ENCODE data around the gene DRD2. TPM values are rescaled to one million over a fixed set of nuclear protein-coding genes. Genes with fewer than 3 reads are reported as not detected.

Gene DRD2
- total and polyA plus RNA-seq, 3 donors from 2014 or later, result 0.74 to 2.6 (median 2.5) TPM

Small RNAs within 50 kb of the gene (microRNA-seq; reads per million reads assigned to microRNA genes)
- gene MIR4301 (ENCODE audit: borderline number of aligned reads in 2 of 2, borderline replicate concordance in 1 of 2), result 0 reads per million in 2 donors

Small RNAs within 50 kb of the gene (small RNA-seq; reads per million reads assigned to genes)
- 0 reads per million in 2 donors for gene MIR4301

Other genes starting within 250 kb of the DRD2 start
- 10 to 100 TPM; 42.1 to 81.3 TPM for gene TTC12, start 160.8 kb downstream of the DRD2 start, total RNA-seq
- 123 TPM for gene TTC12, start 160.8 kb downstream of the DRD2 start, polyA plus RNA-seq (ENCODE audit: insufficient read depth, low read depth, low replicate concordance)
- gene ANKK1, start 87.6 kb downstream of the DRD2 start, total RNA-seq, result 1 to 10 TPM; 2.1 to 2.2 TPM
- 2.5 TPM for gene ANKK1, start 87.6 kb downstream of the DRD2 start, polyA plus RNA-seq (ENCODE audit: insufficient read depth, low read depth, low replicate concordance)
- gene TMPRSS5, start 230.9 kb upstream of the DRD2 start, total RNA-seq, result 1 to 10 TPM; 1.5 to 2.2 TPM
- gene TMPRSS5, start 230.9 kb upstream of the DRD2 start, polyA plus RNA-seq (ENCODE audit: insufficient read depth, low read depth, low replicate concordance), result 1.4 TPM

All from testis (tissue), 3 donors.